ENCODE results near the gene NAV2. TPM values are rescaled to one million over a fixed set of nuclear protein-coding genes. Genes with fewer than 3 reads are reported as not detected.

NAV2 gene
- polyA plus RNA-seq, 1 donor, result 8.1 TPM

DNA sequence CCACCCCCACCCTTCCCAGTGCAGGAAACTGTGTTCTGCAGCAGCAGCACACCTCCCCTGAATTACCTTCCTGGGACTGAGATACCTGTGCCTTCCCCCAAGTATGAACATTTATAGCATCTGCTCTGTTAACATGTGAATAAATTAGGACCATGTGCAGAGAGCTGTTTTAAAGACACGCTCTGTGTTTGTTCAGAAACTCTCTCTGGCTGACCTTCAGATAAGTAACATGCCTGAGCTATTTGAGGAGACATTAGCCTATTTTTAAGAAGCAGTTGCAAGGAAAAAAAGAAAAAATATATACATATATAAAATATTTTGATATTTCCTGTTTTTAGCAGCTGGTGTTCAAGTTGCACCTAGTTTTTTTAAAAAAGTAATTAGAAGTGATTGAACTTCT lies 5.4 kb downstream of the NAV2 start:
- no CpG with 5 or more reads among the region's 1 CpG for WGBS (ENCODE audit: insufficient coverage, low lambda C conversion rate)
- peaks cover 30% of the 10 kb centered on the region for H3K27me3 ChIP-seq (ENCODE audit: control insufficient read depth, insufficient read depth, low read length)
- no peaks in the 10 kb centered on the region for H3K36me3 ChIP-seq (ENCODE audit: control insufficient read depth, insufficient read depth, low read length)
- no peak overlapping the region for H3K27ac ChIP-seq (ENCODE audit: low read length)
- peaks cover 11% of the 10 kb centered on the region for H3K9me3 ChIP-seq (ENCODE audit: control insufficient read depth, low read depth, low read length)
- DNase-seq, result no peak
- peaks cover 11% of the 10 kb centered on the region for H3K4me1 ChIP-seq (ENCODE audit: control insufficient read depth, insufficient read depth, low read length)
- H3K4me3 ChIP-seq (ENCODE audit: low read length), result no peak overlapping the region

DNA sequence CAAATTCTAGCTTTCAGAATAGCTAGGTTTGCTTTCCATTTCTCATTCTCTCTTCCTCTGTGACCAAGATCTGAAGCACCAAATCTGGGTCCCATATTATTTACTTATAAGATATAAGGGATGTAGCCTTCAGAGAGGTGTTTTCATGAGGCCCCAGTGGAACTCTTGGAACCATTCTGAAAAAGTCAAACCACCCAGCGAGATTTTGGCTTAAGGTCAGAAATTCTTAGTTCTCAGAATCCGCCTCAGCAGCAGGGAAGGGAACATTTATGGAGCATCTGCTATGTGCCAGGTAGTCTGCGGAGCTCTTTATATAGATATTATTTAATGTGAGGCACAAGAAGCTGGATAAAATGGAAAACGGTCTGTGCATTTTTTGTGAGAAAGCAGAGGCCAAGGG lies 6.3 kb downstream of the NAV2 start:
- Histone ChIP-seq H3K36me3 (ENCODE audit: control insufficient read depth, insufficient read depth, low read length) (no peaks in the 10 kb centered on the region), H3K27me3 (ENCODE audit: control insufficient read depth, insufficient read depth, low read length) (peaks cover 21% of the 10 kb centered on the region), H3K9me3 (ENCODE audit: control insufficient read depth, low read depth, low read length) (peaks cover 2% of the 10 kb centered on the region), H3K27ac (ENCODE audit: low read length) (no peak overlapping the region), H3K4me3 (ENCODE audit: low read length) (no peak overlapping the region), H3K4me1 (ENCODE audit: control insufficient read depth, insufficient read depth, low read length) (peaks cover 5% of the 10 kb centered on the region)
- 83% methylated on average over 1 of the region's 4 CpGs for WGBS (ENCODE audit: insufficient coverage, low lambda C conversion rate)
- DNase-seq, result no peak

DNA sequence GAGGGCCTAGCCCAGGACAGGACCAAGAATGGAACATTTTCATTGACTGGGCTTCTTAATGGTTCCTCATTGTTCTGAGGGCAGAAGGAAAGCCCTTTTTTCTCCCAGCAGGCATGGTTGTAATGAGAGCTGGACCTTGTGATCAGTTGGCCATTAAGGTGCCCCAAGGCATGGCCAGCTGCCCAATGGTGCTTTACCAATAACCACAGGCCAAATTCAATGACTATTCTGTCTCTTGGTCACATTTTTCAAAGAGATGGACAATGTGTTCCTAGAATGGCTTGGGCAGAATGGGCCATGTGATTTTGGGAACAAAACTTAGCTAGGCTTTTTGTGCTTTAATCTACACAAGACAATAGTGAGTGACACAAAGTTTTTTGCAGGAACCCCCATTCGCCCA lies 7.3 kb downstream of the NAV2 start:
- no peak for DNase-seq
- Histone ChIP-seq H3K27me3 (ENCODE audit: control insufficient read depth, insufficient read depth, low read length) (peaks cover 11% of the 10 kb centered on the region), H3K36me3 (ENCODE audit: control insufficient read depth, insufficient read depth, low read length) (no peaks in the 10 kb centered on the region), H3K4me1 (ENCODE audit: control insufficient read depth, insufficient read depth, low read length) (peaks cover 5% of the 10 kb centered on the region), H3K4me3 (ENCODE audit: low read length) (no peak overlapping the region), H3K27ac (ENCODE audit: low read length) (no peak overlapping the region), H3K9me3 (ENCODE audit: control insufficient read depth, low read depth, low read length) (no peaks in the 10 kb centered on the region)
- WGBS (ENCODE audit: insufficient coverage, low lambda C conversion rate), result no CpG with 5 or more reads among the region's 1 CpG

DNA sequence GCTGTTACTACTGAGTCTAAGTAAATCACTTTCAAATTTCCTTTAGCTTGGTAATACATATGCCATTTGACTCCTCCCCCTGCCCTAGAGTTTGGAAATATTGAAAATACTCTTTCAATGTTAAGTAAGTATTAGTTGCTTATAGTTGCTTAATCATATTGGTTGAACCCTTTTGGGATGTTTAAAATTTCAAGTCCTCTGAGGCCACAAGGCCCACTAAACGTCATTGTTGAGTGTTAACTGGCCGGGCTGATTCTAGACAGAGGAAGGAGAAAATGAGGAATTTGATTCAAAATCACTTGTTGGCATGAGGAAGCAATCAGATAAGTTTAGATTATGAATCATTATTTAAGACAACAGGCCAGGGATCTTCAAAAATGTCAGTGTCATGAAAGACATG lies 8.5 kb downstream of the NAV2 start:
- H3K27ac ChIP-seq (ENCODE audit: low read length), result no peak overlapping the region
- H3K9me3 ChIP-seq (ENCODE audit: control insufficient read depth, low read depth, low read length), result no peaks in the 10 kb centered on the region
- no peak overlapping the region for H3K4me3 ChIP-seq (ENCODE audit: low read length)
- WGBS (ENCODE audit: insufficient coverage, low lambda C conversion rate), result 83% methylated on average over 2 of the region's 2 CpGs
- DNase-seq, result no peak
- H3K36me3 ChIP-seq (ENCODE audit: control insufficient read depth, insufficient read depth, low read length), result no peaks in the 10 kb centered on the region
- no peaks in the 10 kb centered on the region for H3K4me1 ChIP-seq (ENCODE audit: control insufficient read depth, insufficient read depth, low read length)
- no peaks in the 10 kb centered on the region for H3K27me3 ChIP-seq (ENCODE audit: control insufficient read depth, insufficient read depth, low read length)

DNA sequence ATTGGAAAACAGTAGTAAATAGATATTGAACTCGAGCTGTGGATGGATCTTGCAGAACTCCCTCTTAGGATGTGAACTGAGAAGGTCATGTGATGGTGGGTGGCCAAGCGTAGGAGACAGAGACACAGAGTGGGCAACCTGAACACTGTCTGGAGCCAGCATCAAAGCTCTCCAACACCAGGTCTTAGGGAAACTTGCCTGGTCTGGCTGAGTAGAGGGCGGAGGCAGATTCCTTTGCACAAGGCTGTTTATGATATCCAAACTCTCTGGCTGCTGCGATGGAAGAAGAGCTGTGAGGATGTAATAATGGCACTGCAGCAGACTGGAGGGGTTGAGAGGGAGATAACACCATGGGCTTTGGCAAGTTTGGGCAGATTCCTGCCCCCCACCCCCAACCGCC lies 10.1 kb downstream of the NAV2 start:
- DNase-seq, result no peak
- no peak overlapping the region for H3K27ac ChIP-seq (ENCODE audit: low read length)
- H3K4me1 ChIP-seq (ENCODE audit: control insufficient read depth, insufficient read depth, low read length), result no peaks in the 10 kb centered on the region
- no peak overlapping the region for H3K4me3 ChIP-seq (ENCODE audit: low read length)
- WGBS (ENCODE audit: insufficient coverage, low lambda C conversion rate), result 42% methylated on average over 2 of the region's 5 CpGs
- no peaks in the 10 kb centered on the region for H3K36me3 ChIP-seq (ENCODE audit: control insufficient read depth, insufficient read depth, low read length)
- no peaks in the 10 kb centered on the region for H3K9me3 ChIP-seq (ENCODE audit: control insufficient read depth, low read depth, low read length)
- no peaks in the 10 kb centered on the region for H3K27me3 ChIP-seq (ENCODE audit: control insufficient read depth, insufficient read depth, low read length)

DNA sequence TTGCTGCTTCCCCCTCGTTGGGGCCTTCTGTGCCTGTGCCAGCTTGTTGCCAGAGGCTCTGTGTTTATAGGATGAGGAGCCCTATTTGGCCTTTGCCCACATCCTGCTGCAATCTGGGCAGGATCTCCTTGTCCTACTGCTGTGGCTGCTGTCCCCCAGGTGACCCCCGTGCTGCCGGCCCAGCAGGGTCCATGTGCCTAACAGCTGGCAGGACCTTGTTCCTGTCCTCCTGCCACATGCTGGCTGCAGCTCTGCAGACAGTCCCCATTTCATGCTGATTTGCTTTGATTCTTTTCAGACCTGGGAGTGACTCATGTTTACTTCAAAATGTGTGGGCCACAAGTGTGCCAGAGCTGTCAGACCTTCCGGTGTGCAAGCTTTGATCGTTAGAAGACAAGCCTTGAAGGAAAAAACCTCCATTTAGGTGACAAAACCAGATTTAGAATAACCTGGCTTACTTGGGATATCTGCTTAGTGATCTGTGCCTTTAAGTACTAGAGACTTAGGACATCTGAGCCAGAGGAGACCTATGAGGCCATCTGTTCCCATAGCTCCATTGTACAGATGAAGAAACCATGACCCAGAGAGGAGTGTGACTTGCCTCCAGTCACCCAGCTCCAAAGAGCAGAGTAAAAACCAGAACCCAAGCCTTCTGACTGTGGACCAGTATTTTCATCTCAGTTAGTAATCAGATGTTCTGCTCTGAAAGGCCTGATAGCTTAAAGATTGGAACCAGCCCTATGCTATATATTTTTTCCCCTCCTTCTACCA lies 11.1 kb downstream of the NAV2 start:
- 20% methylated on average over 1 of the region's 5 CpGs for WGBS (ENCODE audit: insufficient coverage, low lambda C conversion rate)
- no peaks in the 10 kb centered on the region for H3K4me1 ChIP-seq (ENCODE audit: control insufficient read depth, insufficient read depth, low read length)
- H3K27me3 ChIP-seq (ENCODE audit: control insufficient read depth, insufficient read depth, low read length), result no peaks in the 10 kb centered on the region
- H3K36me3 ChIP-seq (ENCODE audit: control insufficient read depth, insufficient read depth, low read length), result no peaks in the 10 kb centered on the region
- no peak overlapping the region for H3K27ac ChIP-seq (ENCODE audit: low read length)
- DNase-seq, result peak in 1 of 2 donors; percentile 19
- no peaks in the 10 kb centered on the region for H3K9me3 ChIP-seq (ENCODE audit: control insufficient read depth, low read depth, low read length)
- no peak overlapping the region for H3K4me3 ChIP-seq (ENCODE audit: low read length)

DNA sequence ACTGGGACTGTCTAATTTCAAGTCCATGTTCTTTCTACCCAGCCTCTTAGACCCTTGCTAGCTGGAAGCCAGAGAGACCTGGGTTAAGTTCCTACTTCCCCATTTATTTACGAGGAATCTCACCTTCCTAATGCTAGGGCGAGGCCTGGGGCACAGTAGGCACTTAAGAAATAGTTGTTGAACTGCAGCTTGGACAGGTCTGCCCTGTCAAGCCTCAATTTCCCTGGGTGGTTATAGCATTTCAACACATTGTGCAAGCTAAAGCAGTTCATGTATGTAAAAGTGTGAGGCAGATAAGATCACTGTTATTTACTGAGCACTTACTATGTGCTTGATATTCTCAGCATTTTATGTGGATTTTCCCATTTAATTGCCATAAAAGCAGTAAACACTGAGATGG lies 12.1 kb downstream of the NAV2 start:
- Histone ChIP-seq H3K9me3 (ENCODE audit: control insufficient read depth, low read depth, low read length) (no peaks in the 10 kb centered on the region), H3K36me3 (ENCODE audit: control insufficient read depth, insufficient read depth, low read length) (no peaks in the 10 kb centered on the region), H3K4me3 (ENCODE audit: low read length) (no peak overlapping the region), H3K27me3 (ENCODE audit: control insufficient read depth, insufficient read depth, low read length) (no peaks in the 10 kb centered on the region), H3K27ac (ENCODE audit: low read length) (no peak overlapping the region), H3K4me1 (ENCODE audit: control insufficient read depth, insufficient read depth, low read length) (no peaks in the 10 kb centered on the region)
- DNase-seq, result no peak
- WGBS (ENCODE audit: insufficient coverage, low lambda C conversion rate), result no CpG with 5 or more reads among the region's 2 CpGs

DNA sequence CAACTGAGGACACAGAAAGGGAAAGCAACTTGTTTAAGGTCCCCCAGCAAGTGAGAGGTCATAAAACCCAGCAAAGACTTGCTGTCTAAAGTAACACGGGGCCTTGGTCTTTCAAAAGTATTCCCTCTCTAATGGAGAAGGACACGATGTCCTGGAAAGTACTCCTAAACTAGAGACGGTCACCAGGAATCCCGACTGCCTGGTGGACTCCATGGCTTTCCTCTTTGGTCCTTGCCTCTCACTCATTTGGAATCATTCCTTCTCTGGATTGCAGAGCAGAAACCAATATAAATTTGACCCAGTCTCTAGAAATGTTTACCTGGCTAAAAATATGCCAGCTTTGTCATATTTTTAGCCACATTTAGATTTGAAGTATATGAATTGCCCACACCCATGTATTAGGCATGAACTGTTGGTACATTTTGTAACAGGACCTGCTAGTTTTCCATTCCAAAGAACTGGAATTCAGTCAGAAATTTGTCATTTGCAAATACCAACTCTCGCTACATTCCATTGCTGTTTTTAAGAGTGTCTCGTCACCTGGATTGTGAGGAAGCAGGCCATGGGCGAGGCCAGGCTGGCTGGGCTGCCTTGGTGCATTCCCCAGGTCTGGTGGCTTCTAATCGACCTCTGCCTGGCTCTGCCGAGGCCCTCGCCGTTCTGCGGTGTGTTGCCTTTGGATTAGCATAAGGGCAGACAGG lies 12.9 kb downstream of the NAV2 start:
- H3K4me1 ChIP-seq (ENCODE audit: control insufficient read depth, insufficient read depth, low read length), result no peaks in the 10 kb centered on the region
- H3K4me3 ChIP-seq (ENCODE audit: low read length), result no peak overlapping the region
- no peak for DNase-seq
- H3K27ac ChIP-seq (ENCODE audit: low read length), result no peak overlapping the region
- no peaks in the 10 kb centered on the region for H3K27me3 ChIP-seq (ENCODE audit: control insufficient read depth, insufficient read depth, low read length)
- WGBS (ENCODE audit: insufficient coverage, low lambda C conversion rate), result 56% methylated on average over 3 of the region's 12 CpGs
- H3K9me3 ChIP-seq (ENCODE audit: control insufficient read depth, low read depth, low read length), result no peaks in the 10 kb centered on the region
- no peaks in the 10 kb centered on the region for H3K36me3 ChIP-seq (ENCODE audit: control insufficient read depth, insufficient read depth, low read length)

DNA sequence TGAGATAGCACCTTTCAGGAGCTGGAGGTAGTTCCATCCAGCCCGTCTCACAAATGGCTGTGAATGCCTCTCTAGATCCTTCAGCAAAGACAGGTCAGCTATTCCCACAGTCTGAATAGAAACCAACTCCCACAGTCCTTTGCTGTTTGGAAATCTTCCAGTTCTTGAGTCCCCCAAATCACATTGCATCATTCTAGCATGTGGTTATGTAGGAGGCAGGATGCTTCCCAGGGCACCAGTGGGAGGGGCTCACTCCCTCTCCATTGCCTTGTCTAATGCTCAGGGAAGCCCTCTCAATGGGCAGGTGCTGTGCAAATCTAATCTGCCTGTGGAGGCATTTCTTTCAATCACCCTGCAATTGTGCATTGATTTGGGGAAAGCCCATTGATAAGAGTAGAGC lies 14.6 kb downstream of the NAV2 start:
- no peaks in the 10 kb centered on the region for H3K4me1 ChIP-seq (ENCODE audit: control insufficient read depth, insufficient read depth, low read length)
- no peaks in the 10 kb centered on the region for H3K27me3 ChIP-seq (ENCODE audit: control insufficient read depth, insufficient read depth, low read length)
- DNase-seq, result peak in 1 of 2 donors; percentile 22
- no peaks in the 10 kb centered on the region for H3K36me3 ChIP-seq (ENCODE audit: control insufficient read depth, insufficient read depth, low read length)
- no peak overlapping the region for H3K27ac ChIP-seq (ENCODE audit: low read length)
- H3K4me3 ChIP-seq (ENCODE audit: low read length), result no peak overlapping the region
- no peaks in the 10 kb centered on the region for H3K9me3 ChIP-seq (ENCODE audit: control insufficient read depth, low read depth, low read length)
- WGBS (ENCODE audit: insufficient coverage, low lambda C conversion rate), result no CpG with 5 or more reads among the region's 1 CpG

DNA sequence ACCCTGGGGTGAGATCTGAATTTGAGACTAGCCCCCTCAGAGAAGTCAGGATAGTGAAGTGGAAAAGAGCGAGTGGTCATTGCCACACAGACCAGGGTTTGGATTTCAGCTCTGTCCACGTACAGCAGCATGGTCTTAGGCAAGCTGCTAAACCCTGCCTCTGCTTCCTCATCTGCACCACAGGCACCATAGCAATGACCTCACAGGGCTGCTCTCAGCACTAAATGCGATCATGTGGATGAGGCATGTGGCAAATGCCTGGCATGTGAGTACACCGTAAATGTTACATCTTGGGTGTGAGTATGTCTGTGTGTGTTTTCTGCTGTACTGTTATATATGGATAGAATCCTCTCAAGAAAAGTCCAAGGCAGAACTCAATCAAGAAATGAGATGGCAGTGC lies 15.8 kb downstream of the NAV2 start:
- Histone ChIP-seq H3K27me3 (ENCODE audit: control insufficient read depth, insufficient read depth, low read length) (no peaks in the 10 kb centered on the region), H3K4me3 (ENCODE audit: low read length) (no peak overlapping the region), H3K27ac (ENCODE audit: low read length) (no peak overlapping the region), H3K4me1 (ENCODE audit: control insufficient read depth, insufficient read depth, low read length) (no peaks in the 10 kb centered on the region), H3K36me3 (ENCODE audit: control insufficient read depth, insufficient read depth, low read length) (no peaks in the 10 kb centered on the region), H3K9me3 (ENCODE audit: control insufficient read depth, low read depth, low read length) (no peaks in the 10 kb centered on the region)
- DNase-seq, result no peak
- WGBS (ENCODE audit: insufficient coverage, low lambda C conversion rate), result no CpG with 5 or more reads among the region's 4 CpGs

DNA sequence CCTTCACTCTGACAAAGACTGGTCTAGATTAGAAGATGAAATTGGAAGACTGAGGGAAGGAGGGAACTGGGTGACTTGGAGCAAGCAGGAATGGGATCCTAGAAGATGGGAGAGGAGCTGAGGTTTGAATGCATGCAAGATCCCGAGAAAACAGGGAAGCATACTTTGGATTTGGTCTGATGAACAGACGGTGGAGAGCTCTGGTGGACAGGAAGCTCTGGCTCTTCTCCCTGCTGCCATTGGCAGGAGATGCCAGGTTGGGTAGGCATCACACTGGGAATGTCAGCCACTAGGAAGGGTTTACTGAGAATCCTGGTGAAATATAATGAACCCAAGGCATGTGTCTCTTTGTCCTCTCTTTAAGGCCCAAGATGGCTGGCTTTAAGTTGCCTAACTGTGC lies 16.5 kb downstream of the NAV2 start:
- Histone ChIP-seq H3K36me3 (ENCODE audit: control insufficient read depth, insufficient read depth, low read length) (no peaks in the 10 kb centered on the region), H3K4me3 (ENCODE audit: low read length) (no peak overlapping the region), H3K27ac (ENCODE audit: low read length) (no peak overlapping the region), H3K9me3 (ENCODE audit: control insufficient read depth, low read depth, low read length) (no peaks in the 10 kb centered on the region), H3K4me1 (ENCODE audit: control insufficient read depth, insufficient read depth, low read length) (no peaks in the 10 kb centered on the region), H3K27me3 (ENCODE audit: control insufficient read depth, insufficient read depth, low read length) (no peaks in the 10 kb centered on the region)
- DNase-seq, result no peak
- no CpG with 5 or more reads among the region's 2 CpGs for WGBS (ENCODE audit: insufficient coverage, low lambda C conversion rate)
